ENCODE results near the gene XRCC4. TPM values are rescaled to one million over a fixed set of nuclear protein-coding genes. Genes with fewer than 3 reads are reported as not detected.

XRCC4 gene
- polyA plus RNA-seq, 1 donor (not counting 4 experiments of a cell fraction or from before 2014, with no cell fraction given): 10.9 TPM

GRCh38 chr5:83172655-83173054 is 95.3 kb downstream of the XRCC4 start:
- no peak for DNase-seq (ENCODE audit: low read depth, low spot score)
- dilution Hi-C loops (cut with MboI; ENCODE audit: extremely low pct_ligation_motif_present, low sequenced_read_pairs): no loop called here

GRCh38 chr5:83173826-83174225 is 96.5 kb downstream of the XRCC4 start:
- no peak for FAIRE-seq
- Histone ChIP-seq H3K9ac (ENCODE audit: control insufficient read depth, extremely low read depth, insufficient read depth, low read length) (no peak overlapping the region), H2AFZ (ENCODE audit: control insufficient read depth, low read length) (no peak overlapping the region), H3K9me1 (ENCODE audit: control insufficient read depth, extremely low read depth, insufficient read depth, low read length) (no peaks in the 10 kb centered on the region), H3K4me1 (ENCODE audit: control insufficient read depth, extremely low read depth, insufficient read depth, low read length) (no peaks in the 10 kb centered on the region), H3K9me3 (ENCODE audit: control insufficient read depth, low read depth, low read length) (no peaks in the 10 kb centered on the region), H4K20me1 (ENCODE audit: control insufficient read depth, extremely low read depth, insufficient read depth, low read length) (no peaks in the 10 kb centered on the region), H3K36me3 (ENCODE audit: control insufficient read depth in 2 of 2, extremely low read depth in 1 of 2, insufficient read depth in 2 of 2, low read length in 2 of 2) (no peaks in the 10 kb centered on the region), H3K4me3 (ENCODE audit: control insufficient read depth in 2 of 3, extremely low read depth in 1 of 3, insufficient read depth in 2 of 3, low read depth in 1 of 3, low read length in 3 of 3) (no peak overlapping the region), H3K27me3 (ENCODE audit: control insufficient read depth, extremely low read depth, insufficient read depth, low read length) (no peaks in the 10 kb centered on the region), H3K27ac (ENCODE audit: control insufficient read depth, insufficient read depth, low read length) (no peak overlapping the region), H3K79me2 (ENCODE audit: control insufficient read depth, insufficient read depth, low read length) (no peaks in the 10 kb centered on the region), H3K4me2 (ENCODE audit: control insufficient read depth, extremely low read depth, insufficient read depth, low read depth, low read length) (no peak overlapping the region)
- dilution Hi-C loops (cut with MboI; ENCODE audit: extremely low pct_ligation_motif_present, low sequenced_read_pairs): no loop called here
- no peak for TF ChIP-seq EZH2 (IDR thresholded peaks at IDR 0.05; ENCODE audit: low read length)
- TF ChIP-seq, protein P1, sequence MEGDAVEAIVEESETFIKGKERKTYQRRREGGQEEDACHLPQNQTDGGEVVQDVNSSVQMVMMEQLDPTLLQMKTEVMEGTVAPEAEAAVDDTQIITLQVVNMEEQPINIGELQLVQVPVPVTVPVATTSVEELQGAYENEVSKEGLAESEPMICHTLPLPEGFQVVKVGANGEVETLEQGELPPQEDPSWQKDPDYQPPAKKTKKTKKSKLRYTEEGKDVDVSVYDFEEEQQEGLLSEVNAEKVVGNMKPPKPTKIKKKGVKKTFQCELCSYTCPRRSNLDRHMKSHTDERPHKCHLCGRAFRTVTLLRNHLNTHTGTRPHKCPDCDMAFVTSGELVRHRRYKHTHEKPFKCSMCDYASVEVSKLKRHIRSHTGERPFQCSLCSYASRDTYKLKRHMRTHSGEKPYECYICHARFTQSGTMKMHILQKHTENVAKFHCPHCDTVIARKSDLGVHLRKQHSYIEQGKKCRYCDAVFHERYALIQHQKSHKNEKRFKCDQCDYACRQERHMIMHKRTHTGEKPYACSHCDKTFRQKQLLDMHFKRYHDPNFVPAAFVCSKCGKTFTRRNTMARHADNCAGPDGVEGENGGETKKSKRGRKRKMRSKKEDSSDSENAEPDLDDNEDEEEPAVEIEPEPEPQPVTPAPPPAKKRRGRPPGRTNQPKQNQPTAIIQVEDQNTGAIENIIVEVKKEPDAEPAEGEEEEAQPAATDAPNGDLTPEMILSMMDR (optimal IDR thresholded peaks at IDR 0.05 in 1 of 3, IDR thresholded peaks at IDR 0.05 in 1 of 3, conservative IDR thresholded peaks at IDR 0.05 in 1 of 3; ENCODE audit: extremely low read depth in 1 of 3, insufficient read depth in 2 of 3, low read length in 3 of 3): no peak
- DNase-seq (ENCODE audit: low read depth, low spot score): no peak

More at GRCh38 chr5:83172655-83173054, 95.3 kb downstream of the XRCC4 start:
- Histone ChIP-seq H3K4me3 (ENCODE audit: control insufficient read depth in 2 of 3, extremely low read depth in 1 of 3, insufficient read depth in 2 of 3, low read depth in 1 of 3, low read length in 3 of 3) (no peak overlapping the region), H3K4me1 (ENCODE audit: control insufficient read depth, extremely low read depth, insufficient read depth, low read length) (no peaks in the 10 kb centered on the region), H4K20me1 (ENCODE audit: control insufficient read depth, extremely low read depth, insufficient read depth, low read length) (no peaks in the 10 kb centered on the region), H3K9me1 (ENCODE audit: control insufficient read depth, extremely low read depth, insufficient read depth, low read length) (no peaks in the 10 kb centered on the region), H3K4me2 (ENCODE audit: control insufficient read depth, extremely low read depth, insufficient read depth, low read depth, low read length) (no peak overlapping the region), H3K9ac (ENCODE audit: control insufficient read depth, extremely low read depth, insufficient read depth, low read length) (no peak overlapping the region), H3K36me3 (ENCODE audit: control insufficient read depth in 2 of 2, extremely low read depth in 1 of 2, insufficient read depth in 2 of 2, low read length in 2 of 2) (no peaks in the 10 kb centered on the region), H3K27me3 (ENCODE audit: control insufficient read depth, extremely low read depth, insufficient read depth, low read length) (no peaks in the 10 kb centered on the region), H3K79me2 (ENCODE audit: control insufficient read depth, insufficient read depth, low read length) (no peaks in the 10 kb centered on the region), H2AFZ (ENCODE audit: control insufficient read depth, low read length) (no peak overlapping the region), H3K9me3 (ENCODE audit: control insufficient read depth, low read depth, low read length) (no peaks in the 10 kb centered on the region), H3K27ac (ENCODE audit: control insufficient read depth, insufficient read depth, low read length) (no peak overlapping the region)
- no peak for TF ChIP-seq EZH2 (IDR thresholded peaks at IDR 0.05; ENCODE audit: low read length)
- TF ChIP-seq, protein P1 (optimal IDR thresholded peaks at IDR 0.05 in 1 of 3, IDR thresholded peaks at IDR 0.05 in 1 of 3, conservative IDR thresholded peaks at IDR 0.05 in 1 of 3; ENCODE audit: extremely low read depth in 1 of 3, insufficient read depth in 2 of 3, low read length in 3 of 3): no peak
- no peak for FAIRE-seq

Measured in keratinocyte (primary cell).